ENCODE data around the gene NELFA. TPM values are rescaled to one million over a fixed set of nuclear protein-coding genes. Genes with fewer than 3 reads are reported as not detected.

The NELFA gene
- total and polyA plus RNA-seq, 2 of the 13 experiments (the other 11 are each of a cell fraction or from before 2014, with no cell fraction given), result 13.3 to 18.5 TPM

GRCh38 chr4:2008921-2009650, at the start of gene NELFA (continued):
- TF ChIP-seq ZSCAN5A (CRISPR knock-in tag; IDR thresholded peaks at IDR 0.05; ENCODE audit: borderline replicate concordance) (peak; percentile 64; the same call in 1 of the 2 replicates), THAP9 (CRISPR knock-in tag; IDR thresholded peaks at IDR 0.05; ENCODE audit: borderline replicate concordance) (peak; percentile 90), IRF9 (CRISPR knock-in tag; IDR thresholded peaks at IDR 0.05; ENCODE audit: borderline replicate concordance) (peak; percentile 83; the same call in 1 of the 2 replicates), TEF (CRISPR knock-in tag; IDR thresholded peaks at IDR 0.05) (no peak), RELA (CRISPR knock-in tag; IDR thresholded peaks at IDR 0.05) (peak; percentile 69; the same call in 1 of the 2 replicates), NR1H2 (CRISPR knock-in tag; IDR thresholded peaks at IDR 0.05; ENCODE audit: borderline replicate concordance, low read depth) (peak; percentile 95), DNMT3B (CRISPR knock-in tag; conservative IDR thresholded peaks at IDR 0.05) (no peak), PHF8 (CRISPR knock-in tag; IDR thresholded peaks at IDR 0.05) (peak; percentile 87), CTCF (CRISPR knock-in tag; IDR thresholded peaks at IDR 0.05) (peak; percentile 66), YEATS2 (CRISPR knock-in tag; IDR thresholded peaks at IDR 0.05; ENCODE audit: borderline replicate concordance) (peak; percentile 40; the same call in 1 of the 2 replicates), ZNF784 (CRISPR knock-in tag; IDR thresholded peaks at IDR 0.05; ENCODE audit: borderline replicate concordance) (no peak), ZBTB10 (CRISPR knock-in tag; IDR thresholded peaks at IDR 0.05; ENCODE audit: borderline replicate concordance) (peak; percentile 4; the same call in 1 of the 2 replicates), PAF1 (CRISPR knock-in tag; IDR thresholded peaks at IDR 0.05) (no peak), TCF12 (IDR thresholded peaks at IDR 0.05) (no peak), TCF12 (CRISPR knock-in tag; IDR thresholded peaks at IDR 0.05) (no peak), FOXO1 (CRISPR knock-in tag; IDR thresholded peaks at IDR 0.05) (peak; percentile 56; the same call in 1 of the 2 replicates)
